Measurements from ENCODE around the gene CNN2. TPM values are rescaled to one million over a fixed set of nuclear protein-coding genes. Genes with fewer than 3 reads are reported as not detected.

Gene CNN2
- total RNA-seq, 1 experiment from 2014 or later = 298 TPM

GRCh38 chr19:1026783-1027649, 608 bp downstream of the CNN2 start:
- DNase-seq (ENCODE audit: low spot score) = peak; percentile 21

- peak; percentile 11 for DNase-seq (ENCODE audit: low spot score)
These were observed 1.2 kb downstream of the CNN2 start for GRCh38 chr19:1027650-1028061.

- peak; percentile 71 for DNase-seq (ENCODE audit: low spot score)
These were observed 1.9 kb downstream of the CNN2 start for GRCh38 chr19:1028062-1028926.

GRCh38 chr19:1032264-1032867, 6.0 kb downstream of the CNN2 start:
- DNase-seq (ENCODE audit: low spot score) = no peak

- DNase-seq (ENCODE audit: low spot score) = no peak
These were observed 9.7 kb downstream of the CNN2 start for GRCh38 chr19:1035998-1036621.

- no peak for DNase-seq (ENCODE audit: low spot score)
These were observed 11.2 kb downstream of the CNN2 start for GRCh38 chr19:1037621-1038064.

- DNase-seq (ENCODE audit: low spot score) = peak; percentile 11
These were observed 12.7 kb downstream of the CNN2 start for GRCh38 chr19:1038978-1039645.

GRCh38 chr19:1039646-1040475, 13.5 kb downstream of the CNN2 start, which contains the start of gene ABCA7:
Gene ABCA7 (plus strand): TSS chr19:1040107. CDS start chr19:1041362, 1,255 bp downstream.
- peak; percentile 91 for DNase-seq (ENCODE audit: low spot score)

GRCh38 chr19:1040476-1041271, 14.3 kb downstream of the CNN2 start:
- DNase-seq (ENCODE audit: low spot score) = peak; percentile 86

- DNase-seq (ENCODE audit: low spot score) = no peak
These were observed 14.9 kb downstream of the CNN2 start for GRCh38 chr19:1041272-1041834.

- peak; percentile 89 for DNase-seq (ENCODE audit: low spot score)
These were observed 15.7 kb downstream of the CNN2 start for GRCh38 chr19:1041835-1042685.

GRCh38 chr19:1042689-1043511, 16.5 kb downstream of the CNN2 start:
- peak; percentile 59 for DNase-seq (ENCODE audit: low spot score)

- peak; percentile 77 for DNase-seq (ENCODE audit: low spot score)
These were observed 18.8 kb downstream of the CNN2 start for GRCh38 chr19:1045247-1045603.

GRCh38 chr19:1046117-1046626, 19.8 kb downstream of the CNN2 start:
- no peak for DNase-seq (ENCODE audit: low spot score)

GRCh38 chr19:1046836-1047695, 20.7 kb downstream of the CNN2 start:
- DNase-seq (ENCODE audit: low spot score) = no peak

- DNase-seq (ENCODE audit: low spot score) = no peak
These were observed 21.3 kb downstream of the CNN2 start for GRCh38 chr19:1047696-1048147.
